ENCODE data around the gene KIF26B. TPM values are rescaled to one million over a fixed set of nuclear protein-coding genes. Genes with fewer than 3 reads are reported as not detected.

The KIF26B gene
- polyA plus RNA-seq, 1 donor, result 1.00 TPM

- no peak for DNase-seq (ENCODE audit: low read depth)
These were observed 85.9 kb downstream of the KIF26B start for GRCh38 chr1:245240648-245241165.

DNA sequence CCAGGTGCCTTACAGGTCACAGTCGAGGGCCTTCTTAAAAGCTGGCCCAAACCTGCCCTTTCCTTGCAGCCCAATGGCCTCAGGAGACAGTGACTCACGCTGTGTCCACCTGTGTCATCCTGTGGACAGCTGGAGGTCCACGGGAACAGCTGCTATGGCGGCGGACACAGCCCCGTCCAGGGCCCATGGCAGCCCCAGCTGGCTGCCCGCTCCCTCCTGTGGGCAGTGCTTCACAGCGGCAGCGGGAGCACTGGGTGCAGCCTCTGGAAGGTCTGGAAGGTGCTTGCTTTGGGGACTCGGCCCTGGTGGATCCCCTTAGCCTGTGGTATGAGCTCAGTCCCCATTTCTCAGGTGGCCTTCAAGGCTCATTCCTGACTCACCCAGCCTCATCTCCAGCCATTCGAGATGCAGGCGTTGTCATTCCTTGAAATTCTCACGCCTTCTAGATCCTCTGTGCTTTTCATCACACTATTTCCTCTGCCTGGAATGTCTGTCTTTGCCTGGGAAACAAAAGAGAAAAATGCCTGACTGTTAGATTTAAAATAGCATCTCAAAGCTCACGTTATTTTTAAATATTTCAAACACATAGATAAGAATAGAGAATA is 86.8 kb downstream of the KIF26B start:
- DNase-seq (ENCODE audit: low read depth), result no peak

DNA sequence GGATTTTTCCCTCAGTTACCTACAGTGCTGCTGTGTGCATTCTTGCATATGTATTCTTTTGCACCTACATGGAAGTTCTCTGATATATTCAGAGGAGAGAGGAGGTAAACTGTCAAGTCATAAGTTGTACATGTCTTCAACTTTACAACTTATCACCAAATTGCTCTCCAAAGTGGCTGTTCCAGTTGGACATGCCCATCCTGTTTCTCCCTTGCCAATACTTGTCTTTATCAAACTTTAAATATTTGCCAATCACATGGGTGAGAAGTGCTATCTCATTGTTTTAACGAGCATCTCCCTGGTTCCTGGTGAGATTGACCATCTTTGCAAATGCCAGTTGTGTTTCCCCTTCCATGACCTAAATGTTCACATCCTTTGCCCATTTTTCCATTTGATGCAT is 88.2 kb downstream of the KIF26B start:
- DNase-seq (ENCODE audit: low read depth), result no peak

DNA sequence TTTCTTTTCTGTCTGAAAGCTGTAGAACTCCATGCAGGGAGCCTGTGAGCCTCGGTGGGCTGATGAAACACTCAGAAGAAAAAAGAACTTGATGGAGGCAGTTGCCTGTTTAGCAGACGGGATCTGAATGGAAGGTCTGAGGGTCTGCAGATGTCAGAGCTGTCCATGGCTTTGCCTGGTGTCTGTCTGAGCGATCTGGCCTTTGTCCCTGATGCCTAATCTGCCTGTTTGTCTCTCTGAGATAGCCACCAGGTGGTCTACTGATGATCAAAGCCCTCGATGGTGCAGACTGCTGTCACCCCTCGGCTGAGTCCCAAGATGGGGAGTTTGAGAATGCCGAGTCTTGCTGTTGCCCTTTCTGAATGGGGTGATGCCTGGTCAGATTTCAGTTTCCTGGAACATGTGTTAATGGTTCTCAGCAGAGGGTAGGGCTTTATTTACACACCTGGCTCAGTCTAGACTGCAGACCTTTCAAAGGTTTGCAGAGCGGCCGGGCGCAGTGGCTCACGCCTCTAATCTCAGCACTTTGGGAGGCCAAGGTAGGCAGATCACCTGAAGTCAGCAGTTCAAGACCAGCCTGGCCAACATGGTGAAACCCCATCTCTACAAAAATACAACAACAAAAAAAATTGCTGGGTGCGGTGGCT is 90.4 kb downstream of the KIF26B start:
- DNase-seq (ENCODE audit: low read depth), result no peak

- no peak for DNase-seq (ENCODE audit: low read depth)
These were observed 91.6 kb downstream of the KIF26B start for GRCh38 chr1:245246433-245246832.

- no peak for DNase-seq (ENCODE audit: low read depth)
These were observed 92.6 kb downstream of the KIF26B start for GRCh38 chr1:245247356-245247755.

- no peak for DNase-seq (ENCODE audit: low read depth)
These were observed 93.0 kb downstream of the KIF26B start for GRCh38 chr1:245247801-245248200.

GRCh38 chr1:245248231-245248731 is 93.5 kb downstream of the KIF26B start:
- DNase-seq (ENCODE audit: low read depth), result no peak

DNA sequence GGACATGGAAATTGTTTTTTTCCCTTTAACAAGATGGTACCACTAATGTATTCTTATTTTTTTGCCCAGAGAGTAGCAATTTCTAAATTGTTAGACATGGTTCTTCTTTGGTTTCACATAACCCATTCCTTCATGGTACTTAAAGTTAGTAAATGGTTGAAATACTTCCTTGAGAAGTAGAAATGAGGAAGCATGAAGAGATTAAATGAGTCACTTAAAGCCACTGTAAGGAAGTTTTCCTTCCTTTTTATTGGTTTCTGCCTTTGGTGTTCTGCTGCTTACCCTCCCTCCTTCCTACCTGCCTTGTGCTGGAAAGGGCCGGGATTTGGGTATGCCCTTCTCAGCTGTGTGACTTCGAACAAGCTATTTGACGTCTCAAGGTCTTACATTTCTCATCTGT is 101.0 kb downstream of the KIF26B start:
- no peak for DNase-seq (ENCODE audit: low read depth)

DNA sequence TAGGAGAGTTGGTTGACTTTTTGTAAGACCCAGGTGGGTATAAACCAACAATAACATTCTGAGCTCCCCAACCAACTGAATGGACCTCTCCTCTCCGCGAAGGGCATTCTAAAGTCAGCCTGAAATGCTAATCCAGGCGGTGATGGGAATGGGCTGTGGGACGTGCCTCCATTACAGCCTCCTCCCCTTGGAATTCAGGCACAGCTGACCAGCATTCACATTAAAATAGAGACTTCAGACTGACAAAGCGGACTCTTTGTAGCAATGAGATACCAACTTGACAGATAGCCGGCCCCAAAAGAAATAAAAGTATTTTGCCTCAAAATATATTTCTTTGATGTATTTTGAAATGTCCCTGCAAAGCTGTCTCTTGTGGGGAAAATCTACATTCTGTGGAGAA is 101.7 kb downstream of the KIF26B start:
- DNase-seq (ENCODE audit: low read depth), result no peak

DNA sequence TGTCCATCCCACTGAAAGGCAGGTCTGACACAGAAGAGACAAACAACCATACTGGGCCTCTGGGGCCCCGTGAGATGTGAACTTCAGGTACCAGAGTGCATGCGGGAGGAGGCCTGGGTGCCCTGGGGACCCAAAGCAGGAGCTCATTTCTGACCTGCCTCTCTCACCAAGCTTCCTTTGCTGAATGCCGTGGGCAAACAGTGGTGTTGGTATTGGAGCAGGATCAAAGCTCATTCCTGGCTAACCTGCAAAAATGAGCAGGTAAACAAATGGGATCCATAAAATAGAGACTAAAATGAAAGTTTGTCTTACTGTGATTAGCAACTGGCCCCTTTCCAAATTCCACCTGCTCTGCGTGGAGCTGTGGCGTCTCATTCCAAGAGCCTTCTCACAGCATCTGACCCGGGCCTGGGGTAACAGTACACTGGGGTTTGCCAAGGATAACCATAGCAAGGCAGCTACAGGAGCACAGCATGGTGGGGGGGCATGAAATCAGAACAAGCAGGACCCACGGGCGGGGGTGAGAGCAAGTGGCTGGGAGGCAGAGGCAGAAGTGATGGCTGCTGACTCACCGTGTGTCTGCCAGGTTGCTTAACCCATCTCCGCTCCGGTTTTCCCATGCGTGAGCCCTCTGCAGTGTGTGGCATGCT is 103.6 kb downstream of the KIF26B start:
- DNase-seq (ENCODE audit: low read depth), result no peak

GRCh38 chr1:245260110-245260882 is 105.5 kb downstream of the KIF26B start:
- no peak for DNase-seq (ENCODE audit: low read depth)

GRCh38 chr1:245260883-245261282 is 106.1 kb downstream of the KIF26B start:
- no peak for DNase-seq (ENCODE audit: low read depth)

DNA sequence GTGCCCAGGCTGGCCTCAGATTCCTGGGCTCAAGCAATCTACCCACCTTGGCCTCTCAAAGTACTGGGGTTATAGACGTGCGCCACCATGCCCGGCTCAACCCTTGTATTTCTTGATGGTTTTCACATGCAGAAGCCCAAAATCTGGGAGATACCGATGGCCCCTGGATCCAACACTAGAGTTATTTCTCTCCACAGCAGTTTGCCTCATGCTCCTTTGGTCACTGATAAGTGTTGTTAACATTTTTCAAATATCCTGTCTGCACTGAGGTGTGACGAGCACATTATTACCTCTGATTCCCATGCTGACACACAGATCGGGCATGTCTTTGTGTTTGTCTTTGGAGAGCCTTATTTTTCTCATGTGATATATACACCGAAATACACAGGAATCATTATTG is 107.0 kb downstream of the KIF26B start:
- DNase-seq (ENCODE audit: low read depth), result no peak

GRCh38 chr1:245263529-245264095 is 108.8 kb downstream of the KIF26B start:
- peak; percentile 2 for DNase-seq (ENCODE audit: low read depth)

- DNase-seq (ENCODE audit: low read depth), result no peak
These were observed 109.4 kb downstream of the KIF26B start for GRCh38 chr1:245264226-245264625.

GRCh38 chr1:245266105-245266504 is 111.3 kb downstream of the KIF26B start:
- DNase-seq (ENCODE audit: low read depth), result no peak

DNA sequence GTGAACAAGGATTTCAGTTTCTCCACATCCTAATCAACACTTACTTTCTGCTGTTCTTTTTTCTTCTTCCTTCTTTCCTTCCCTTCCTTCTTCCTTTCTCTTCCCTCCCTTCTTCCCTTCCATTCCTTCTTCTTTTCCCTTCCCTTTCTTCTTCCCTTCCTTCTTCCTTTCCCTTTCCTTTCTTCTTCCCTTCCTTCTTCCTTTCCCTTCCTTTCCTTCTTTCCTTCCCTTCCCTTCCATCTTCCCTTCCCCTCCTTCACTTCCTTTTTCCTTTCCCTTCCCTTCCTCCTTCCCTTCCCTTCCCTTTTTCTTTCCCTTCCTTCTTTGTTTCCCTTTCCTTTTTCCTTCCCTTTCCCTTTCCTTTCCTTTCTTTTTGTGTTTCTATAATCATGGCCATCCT is 115.3 kb downstream of the KIF26B start:
- no peak for DNase-seq (ENCODE audit: low read depth)

GRCh38 chr1:245270972-245271371 is 116.2 kb downstream of the KIF26B start:
- DNase-seq (ENCODE audit: low read depth), result no peak

DNA sequence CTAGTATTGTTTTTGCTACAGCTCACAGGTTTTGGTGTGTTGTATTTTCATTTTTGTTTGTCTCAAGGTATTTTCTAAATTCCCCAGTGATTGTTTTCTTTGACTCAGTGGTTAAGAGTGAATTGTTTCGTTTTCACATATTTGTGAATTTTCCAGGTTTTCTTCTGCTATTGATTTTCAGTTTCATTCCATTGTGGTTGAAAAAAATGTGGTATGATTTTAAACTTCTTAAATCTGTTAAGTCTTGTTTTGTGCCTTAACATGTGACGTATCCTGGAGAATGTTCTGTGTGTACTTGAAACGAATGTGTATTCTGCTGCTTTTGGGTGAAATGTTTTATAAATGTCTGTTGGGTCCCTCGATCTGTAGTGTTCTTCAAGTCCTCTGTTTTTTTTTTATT is 117.9 kb downstream of the KIF26B start:
- no peak for DNase-seq (ENCODE audit: low read depth)

- no peak for DNase-seq (ENCODE audit: low read depth)
These were observed 121.7 kb downstream of the KIF26B start for GRCh38 chr1:245276445-245276844.

DNA sequence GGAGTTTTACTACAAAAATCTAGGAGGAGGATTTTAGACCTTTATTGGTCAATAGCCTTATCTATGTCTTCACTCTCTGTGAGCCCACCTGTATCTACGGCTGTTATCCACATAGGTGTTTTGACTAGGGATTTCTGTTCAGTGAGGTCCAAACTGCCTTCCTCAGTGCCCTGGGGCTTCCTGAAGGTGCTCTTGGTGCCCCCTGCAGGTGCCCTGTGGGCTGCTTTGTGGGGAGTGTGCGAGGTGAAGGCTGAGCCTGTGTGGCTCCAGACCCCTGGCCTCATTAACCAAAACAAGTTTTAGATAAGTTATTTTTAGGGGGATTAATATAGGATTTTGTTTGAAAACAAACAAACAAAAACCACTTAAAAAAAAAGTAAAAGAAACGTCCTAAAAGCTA is 122.5 kb downstream of the KIF26B start:
- no peak for DNase-seq (ENCODE audit: low read depth)
